T-helper 22 cell (primary cell): ENCODE data around the gene ACTRT2.

Experiments used
- DNase-seq: peaks from one replicate; pipeline ENCODE4 v3.0.0-alpha.2; 2020; ENCODE audit warnings: low read depth

ACTRT2 gene

GRCh38 chr1:3021233-3021671 lies at the start of gene ACTRT2:
TSS of gene ACTRT2 (plus strand) at chr1:3021467. CDS start at chr1:3021687, 220 bp downstream.
- no peak for DNase-seq

GRCh38 chr1:2971609-2972008 lies 49.7 kb upstream of the ACTRT2 start:
- no peak for DNase-seq

- DNase-seq = no peak
Measured at GRCh38 chr1:2972011-2972878, 49.0 kb upstream of the ACTRT2 start.

- DNase-seq = no peak
Measured at GRCh38 chr1:2972879-2973575, 48.2 kb upstream of the ACTRT2 start.

GRCh38 chr1:2973601-2974593 lies 47.4 kb upstream of the ACTRT2 start:
- no peak for DNase-seq

GRCh38 chr1:2974701-2975301 lies 46.5 kb upstream of the ACTRT2 start:
- no peak for DNase-seq

- DNase-seq = no peak
Measured at GRCh38 chr1:2975466-2976179, 45.6 kb upstream of the ACTRT2 start.

GRCh38 chr1:2976180-2976562 lies 45.1 kb upstream of the ACTRT2 start:
- no peak for DNase-seq

GRCh38 chr1:2977886-2978611 lies 43.2 kb upstream of the ACTRT2 start:
- DNase-seq = no peak

GRCh38 chr1:2978691-2979190 lies 42.5 kb upstream of the ACTRT2 start:
- DNase-seq = no peak

GRCh38 chr1:2979191-2980072 lies 41.8 kb upstream of the ACTRT2 start:
- no peak for DNase-seq

- DNase-seq = no peak
Measured at GRCh38 chr1:2980073-2980791, 41.0 kb upstream of the ACTRT2 start.

GRCh38 chr1:2980849-2981248 lies 40.4 kb upstream of the ACTRT2 start:
- DNase-seq = no peak

- no peak for DNase-seq
Measured at GRCh38 chr1:2981388-2981787, 39.9 kb upstream of the ACTRT2 start.

GRCh38 chr1:2981981-2982614 lies 39.2 kb upstream of the ACTRT2 start:
- no peak for DNase-seq

GRCh38 chr1:2982615-2983318 lies 38.5 kb upstream of the ACTRT2 start:
- no peak for DNase-seq

GRCh38 chr1:2983319-2983705 lies 38.0 kb upstream of the ACTRT2 start:
- no peak for DNase-seq
